Muscle of arm (tissue), 12 donors: ENCODE data around the gene MRPS21. TPM values are rescaled to one million over a fixed set of nuclear protein-coding genes. Genes with fewer than 3 reads are reported as not detected.
A peak's percentile ranks its signal among the peaks of the same experiment; 100 is the strongest.
"Not testable (repeated sequence)": the region's sequence is repeated elsewhere in the genome, so short reads cannot be mapped to it uniquely, and the experiment has no call there.

Experiments
- DNase-seq: peaks from one replicate; pipeline ENCODE4 v3.0.0-alpha.2; 2013
- polyA plus RNA-seq, 12 donors: library from polyadenylated mRNA; unstranded; fragments of 120-200 nt; gene quantifications; one replicate each; pipeline ENCODE4 v1.2.1, GENCODE V29; 2013; ENCODE audit not compliant: insufficient read length in 12 of 12

The MRPS21 gene
- polyA plus RNA-seq, 12 donors: 35.6 to 62.4 (median 47.4) TPM; not detected in 1

DNA sequence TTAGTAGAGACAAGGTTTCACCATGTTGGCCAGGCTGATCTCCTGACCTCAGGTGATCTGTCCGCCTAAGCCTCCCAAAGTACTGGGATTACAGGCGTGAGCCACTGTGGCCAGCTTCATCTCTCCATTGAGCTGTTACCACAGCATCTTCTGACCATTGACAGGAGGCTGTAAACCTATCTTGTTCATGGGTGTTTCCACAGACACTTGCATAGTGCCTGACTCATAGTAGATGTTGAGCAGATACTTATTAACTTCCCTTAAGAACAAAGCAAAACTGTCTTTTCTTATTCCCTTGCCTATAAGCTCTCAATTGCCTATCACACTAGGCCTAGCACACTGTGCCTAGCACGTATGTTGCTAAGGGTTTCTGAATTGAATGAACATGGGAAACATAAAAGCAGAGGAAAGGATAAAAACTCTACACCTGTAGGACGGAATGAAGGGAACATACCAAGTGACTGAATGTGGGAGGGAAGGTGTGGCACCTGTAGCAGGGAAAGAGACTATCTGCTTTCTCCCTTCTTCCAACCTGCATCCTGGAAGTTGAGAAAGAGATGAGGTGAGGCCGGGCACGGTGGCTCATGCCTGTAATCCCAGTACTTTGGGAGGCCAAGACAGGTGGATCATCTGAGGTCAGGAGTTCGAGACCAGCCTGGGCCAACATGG, 22.2 kb upstream of the MRPS21 start:
- no peak for DNase-seq

DNA sequence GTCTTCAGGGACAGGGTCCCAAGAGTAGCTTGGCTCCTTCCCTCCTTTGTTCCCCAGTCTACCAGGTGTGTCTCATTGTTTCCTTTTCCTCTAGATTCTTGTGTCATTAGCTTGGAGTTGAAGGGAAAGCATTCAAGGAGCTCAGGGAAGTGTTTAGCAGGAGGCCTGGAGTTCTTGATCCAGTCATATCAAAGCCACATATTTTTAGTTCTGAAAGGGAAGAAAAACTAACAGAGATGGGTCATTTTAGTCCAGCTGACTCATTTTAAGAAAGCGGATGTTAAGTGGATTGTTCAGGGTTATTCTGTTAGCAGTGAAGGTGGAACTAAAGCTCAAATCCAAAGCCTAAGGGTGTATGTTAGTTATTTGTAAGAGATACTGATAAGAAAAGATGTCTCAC, 20.4 kb upstream of the MRPS21 start:
- DNase-seq: no peak

DNA sequence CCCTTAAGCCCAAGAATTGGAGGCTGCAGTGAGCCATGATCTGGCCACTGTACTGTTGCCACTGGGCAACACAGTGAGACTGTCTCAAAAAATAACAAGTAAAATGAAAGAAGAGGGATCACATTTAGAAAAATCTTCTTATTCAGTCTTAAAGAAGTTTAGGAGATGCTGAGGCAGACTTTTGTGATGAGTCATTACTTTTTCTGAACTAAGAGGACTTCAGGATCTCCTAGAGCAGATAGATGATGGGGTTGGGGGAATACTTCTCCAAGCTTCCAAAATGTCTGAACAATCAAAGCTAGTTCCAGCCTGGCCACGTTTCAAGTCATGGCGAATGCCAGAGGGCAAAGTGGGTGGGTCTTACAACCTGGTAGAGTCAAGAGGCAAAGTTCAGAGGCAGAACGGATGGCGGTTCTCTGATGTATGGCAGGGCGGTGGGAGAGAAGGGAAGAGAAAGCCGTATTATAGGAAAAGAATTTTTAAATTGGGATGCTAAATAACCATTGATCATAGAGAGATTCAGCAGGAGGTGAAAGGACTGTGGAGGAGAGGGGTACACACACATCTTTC, 13.4 kb upstream of the MRPS21 start:
- no peak for DNase-seq

DNA sequence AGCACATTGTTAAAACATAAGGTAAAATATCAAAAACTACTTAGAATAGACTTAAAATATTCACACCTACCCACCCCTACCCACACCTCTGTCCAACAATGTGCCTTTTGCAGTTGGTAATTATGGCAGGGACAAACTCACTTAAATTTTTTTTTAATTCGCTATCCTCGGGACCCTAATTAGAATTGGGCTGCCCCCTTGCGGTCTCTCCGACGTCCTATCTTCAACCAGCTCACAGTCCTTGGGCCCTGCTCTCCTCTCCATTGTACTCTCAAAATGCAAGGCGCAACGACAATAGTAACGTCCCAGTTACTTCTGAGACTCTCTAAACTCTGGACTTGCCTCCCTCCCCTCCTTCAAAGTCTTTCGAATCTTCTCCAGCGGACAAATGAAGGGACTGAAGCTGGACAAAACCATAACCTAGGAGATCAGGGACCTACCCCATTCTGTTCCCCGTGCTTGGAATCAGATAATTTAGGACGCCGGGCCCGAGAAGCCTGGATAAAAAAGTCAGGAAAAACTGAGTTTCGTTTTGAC, 12.4 kb upstream of the MRPS21 start:
- peak; percentile 62 for DNase-seq

DNA sequence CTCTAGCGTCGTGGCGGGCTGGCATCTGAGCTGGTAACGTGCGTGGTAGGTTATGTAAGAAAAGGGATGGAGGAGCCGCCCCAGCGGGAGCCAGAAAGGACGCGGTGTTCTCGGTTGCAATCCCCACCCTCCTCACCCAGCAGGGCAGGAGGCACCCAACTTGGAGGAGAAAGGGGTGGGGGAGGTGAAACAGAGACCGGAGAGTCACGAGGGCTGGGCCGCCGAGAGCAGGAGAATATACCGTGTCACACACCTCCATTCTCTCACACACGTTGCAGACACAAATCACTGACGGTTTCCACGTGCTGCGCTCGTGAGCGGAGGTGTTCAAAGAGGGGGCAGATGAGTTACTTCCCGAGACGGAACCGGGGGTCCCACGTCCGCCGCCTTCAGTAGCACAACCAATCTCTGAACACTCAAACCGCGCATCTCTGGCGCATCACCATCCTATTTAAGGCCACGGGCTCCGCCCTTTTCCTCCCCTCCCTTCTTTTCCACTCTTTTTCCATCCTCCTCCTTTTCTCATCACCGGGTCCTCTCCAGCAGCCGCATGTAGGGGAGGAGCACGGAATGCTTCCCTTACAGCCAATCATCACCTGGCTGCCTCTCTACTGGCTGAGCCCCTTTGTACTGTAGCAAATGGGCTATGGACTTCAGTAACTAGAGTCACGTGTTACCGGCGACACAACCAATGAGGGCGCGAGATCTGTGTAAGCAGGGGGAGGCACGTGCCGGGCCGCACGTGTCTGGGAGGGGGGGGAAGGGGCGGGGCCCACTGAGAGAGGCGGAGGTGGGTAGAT, 11.7 kb upstream of the MRPS21 start, which contains the start of gene CIART:
TSS of gene CIART (plus strand) at position 797 of the 800 bp plus-strand sequence. CDS start 714 bp downstream, outside the sequence.
- DNase-seq: peak; percentile 95

DNA sequence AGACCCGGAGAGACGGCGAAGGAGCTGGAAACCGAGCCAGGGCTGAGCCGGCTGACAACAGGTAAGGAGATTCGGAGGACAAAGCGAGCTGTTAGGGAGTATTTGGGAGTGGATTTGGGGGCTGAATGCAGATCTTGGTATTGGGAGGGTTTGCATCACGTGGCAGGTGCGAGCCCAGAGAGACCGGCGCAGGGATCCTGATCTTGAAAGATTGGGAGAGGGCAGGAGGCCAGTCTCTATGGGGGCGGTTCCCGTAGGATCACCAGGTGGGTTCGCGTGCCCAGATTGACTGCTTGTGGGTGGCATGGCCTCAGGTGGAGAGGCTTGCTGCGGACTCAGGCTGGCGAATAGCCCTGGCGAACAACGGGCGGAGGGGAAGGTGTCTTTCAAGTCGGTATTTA, 11.1 kb upstream of the MRPS21 start:
- DNase-seq: no peak

DNA sequence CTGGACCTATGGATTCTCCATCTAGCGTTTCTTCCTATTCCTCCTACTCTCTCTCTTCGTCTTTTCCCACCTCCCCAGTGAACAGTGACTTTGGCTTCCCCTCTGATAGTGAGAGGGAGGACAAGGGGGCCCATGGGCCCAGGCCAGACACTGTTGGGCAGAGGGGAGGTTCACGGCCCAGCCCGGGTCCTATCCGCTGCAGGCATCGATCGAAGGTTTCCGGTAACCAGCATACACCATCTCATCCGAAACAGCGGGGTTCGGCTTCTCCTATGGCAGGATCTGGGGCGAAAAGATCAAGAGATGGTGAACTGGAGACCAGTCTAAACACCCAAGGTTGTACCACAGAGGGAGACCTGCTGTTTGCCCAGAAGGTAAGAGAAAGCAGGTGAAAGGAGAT, 10.4 kb upstream of the MRPS21 start:
- no peak for DNase-seq

DNA sequence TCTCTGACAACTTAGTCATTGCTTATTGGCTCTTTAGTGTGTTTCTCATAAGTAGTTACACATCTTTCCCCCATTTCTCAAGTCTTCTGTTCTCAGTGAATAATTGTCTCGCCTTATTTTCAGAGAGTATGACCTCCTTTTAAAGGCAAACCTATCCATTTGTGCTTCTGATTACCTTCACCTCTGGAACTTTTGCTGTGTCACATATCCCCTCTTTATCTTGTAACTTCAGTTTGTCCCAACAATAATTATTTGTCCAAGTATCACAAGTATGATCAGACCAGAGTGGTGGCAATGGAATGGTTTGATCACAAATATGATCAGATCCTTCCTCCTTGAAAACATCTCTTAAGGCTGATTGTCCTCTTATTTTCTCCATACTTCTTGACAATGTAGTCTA, 5.3 kb upstream of the MRPS21 start:
- no peak for DNase-seq

DNA sequence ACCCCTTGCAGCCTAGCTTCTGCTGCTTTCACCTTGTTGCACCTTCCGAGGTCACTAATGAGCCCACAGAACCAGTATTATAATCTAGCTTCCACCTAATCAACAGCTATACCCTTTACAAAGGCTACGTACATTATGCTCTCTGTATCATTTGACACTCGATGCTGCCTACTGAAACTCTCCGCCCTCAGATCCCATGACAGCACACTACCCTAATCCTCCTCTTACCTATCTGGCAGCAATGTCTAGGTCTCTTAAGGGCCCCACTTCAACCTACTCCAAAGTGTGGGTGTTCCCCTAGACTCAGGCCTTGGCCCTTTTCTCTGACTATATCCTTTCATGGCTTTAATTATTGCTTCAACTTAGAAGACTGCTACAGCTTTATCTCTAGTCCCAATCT, 4.8 kb upstream of the MRPS21 start:
- DNase-seq: no peak

DNA sequence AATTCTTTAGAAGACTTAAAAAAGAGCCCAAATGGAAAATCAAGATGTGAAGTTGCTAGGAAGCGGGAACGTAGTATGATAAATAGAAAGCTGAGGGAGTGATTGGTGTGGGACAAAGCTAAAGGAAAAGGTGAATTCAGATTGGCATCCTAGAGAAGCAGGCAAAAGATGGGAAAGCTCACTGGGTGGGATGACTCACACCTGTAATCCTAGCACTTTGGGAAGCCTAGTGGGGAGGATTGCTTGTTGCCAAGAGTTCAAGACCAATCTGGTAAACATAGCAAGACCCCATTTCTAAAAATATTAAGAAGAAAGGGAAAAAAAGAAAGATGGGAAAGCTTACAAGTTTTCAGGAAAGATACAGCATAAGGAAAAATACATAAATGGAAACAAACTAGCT, 1.8 kb downstream of the MRPS21 start:
- DNase-seq: no peak

DNA sequence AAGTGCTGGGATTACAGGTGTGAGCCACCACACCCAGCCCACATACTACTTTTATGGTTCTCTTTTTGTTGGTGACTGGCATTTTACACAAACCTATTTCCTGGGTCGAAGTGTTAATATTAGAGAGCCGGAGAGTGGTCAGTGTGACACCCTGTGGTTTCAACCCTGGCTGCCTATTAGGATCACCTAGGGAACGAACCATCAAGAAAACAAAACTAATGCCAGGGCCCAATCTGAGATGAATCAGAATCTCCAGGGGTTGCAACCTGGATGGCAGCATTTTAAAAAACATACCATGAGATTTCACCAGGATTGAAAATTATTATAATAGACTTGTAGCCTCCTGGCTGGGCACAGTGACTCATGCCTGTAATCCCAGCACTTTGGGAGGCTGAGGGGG, 6.1 kb downstream of the MRPS21 start:
- DNase-seq: no peak

DNA sequence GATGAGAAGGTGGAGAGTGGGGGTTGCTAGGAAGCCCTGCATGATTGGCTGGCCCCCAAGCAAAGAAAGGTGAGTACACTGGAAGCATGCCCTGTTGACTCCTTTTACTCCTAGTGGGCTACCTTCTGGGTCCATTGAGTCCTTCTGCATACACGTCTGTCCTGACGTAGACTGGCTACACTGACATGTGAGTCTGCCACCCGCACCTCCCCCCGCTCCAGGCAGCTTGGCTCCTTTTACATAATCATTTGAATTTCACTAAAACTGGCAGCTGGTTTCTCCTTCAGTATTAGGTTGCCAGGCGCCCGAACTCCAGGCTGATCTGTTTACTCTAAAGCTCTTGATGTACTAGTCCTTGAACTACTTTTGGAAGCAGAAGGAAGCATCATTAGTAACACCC, 8.7 kb downstream of the MRPS21 start:
- DNase-seq: no peak

DNA sequence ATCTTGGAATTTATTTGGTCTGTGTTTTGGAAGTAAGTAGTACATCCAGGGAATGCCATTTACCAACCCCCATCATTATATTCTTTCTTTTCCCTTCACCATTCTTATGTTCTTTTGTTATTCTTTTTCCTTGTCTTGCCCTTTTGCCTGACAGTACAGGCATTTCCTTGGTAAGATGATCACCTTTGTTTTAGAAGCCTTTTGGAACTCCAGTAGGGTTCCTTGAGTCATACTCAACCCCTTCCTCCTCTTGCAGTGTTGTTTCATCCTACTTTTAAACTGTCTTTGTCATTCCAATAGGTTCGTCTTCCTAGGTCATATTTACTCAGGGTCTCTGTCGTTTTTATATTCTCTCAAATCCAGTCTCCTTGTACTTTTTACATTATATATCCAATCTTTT, 9.2 kb downstream of the MRPS21 start:
- no peak for DNase-seq

DNA sequence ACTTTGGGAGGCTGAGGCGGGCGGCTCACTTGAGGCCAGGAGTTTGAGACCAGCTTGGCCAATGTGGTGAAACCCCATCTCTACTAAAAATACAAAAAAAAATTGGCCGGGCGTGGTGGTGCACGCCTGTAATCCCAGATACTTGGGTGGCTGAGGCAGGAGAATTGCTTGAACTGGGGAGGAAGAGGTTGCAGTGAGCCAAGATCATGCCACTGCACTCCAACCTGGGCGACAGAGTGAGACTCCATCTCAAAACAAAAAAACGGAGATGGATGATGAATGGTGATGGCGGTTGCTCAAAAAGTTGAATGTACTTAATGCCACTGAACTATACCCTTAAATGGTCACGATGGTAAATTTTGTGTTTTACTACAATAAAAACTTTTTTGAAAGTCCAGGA, 14.9 kb downstream of the MRPS21 start:
- not testable (repeated sequence) for DNase-seq

DNA sequence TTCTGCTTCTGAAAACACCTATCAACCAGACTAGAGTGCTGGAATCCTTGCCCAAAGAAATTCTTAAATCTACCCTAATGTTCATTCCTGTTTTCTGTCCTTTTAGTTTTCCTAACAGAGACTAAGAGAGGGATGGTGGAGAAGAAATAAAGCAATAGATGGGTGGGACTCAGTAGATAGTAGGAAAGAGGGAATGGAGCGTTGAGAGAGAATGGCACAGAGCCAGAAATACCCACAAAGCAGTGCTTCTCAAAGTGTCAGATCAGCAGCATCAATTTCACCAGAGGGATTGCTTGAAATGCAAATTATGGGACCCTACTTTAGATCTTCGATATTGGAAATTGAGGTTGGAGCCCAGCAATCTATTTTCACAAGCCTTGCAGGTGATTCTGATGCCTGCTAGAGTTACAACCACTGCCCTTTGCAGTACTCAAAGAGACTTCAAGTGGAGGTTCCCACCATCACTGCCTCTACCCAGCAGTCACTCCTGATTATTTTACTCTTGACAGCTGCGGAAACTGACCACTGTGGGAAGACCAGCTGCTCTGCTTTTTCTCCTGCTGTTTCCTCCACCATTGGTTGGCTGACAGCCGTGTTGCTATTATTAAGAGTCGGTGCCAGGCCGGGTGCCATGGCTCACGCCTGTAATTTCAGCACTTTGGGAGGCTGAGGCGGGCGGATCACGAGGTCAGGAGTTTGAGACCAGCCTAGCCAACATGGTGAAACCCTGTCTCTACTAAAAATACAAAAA, 16.3 kb downstream of the MRPS21 start:
- DNase-seq: peak; percentile 25

DNA sequence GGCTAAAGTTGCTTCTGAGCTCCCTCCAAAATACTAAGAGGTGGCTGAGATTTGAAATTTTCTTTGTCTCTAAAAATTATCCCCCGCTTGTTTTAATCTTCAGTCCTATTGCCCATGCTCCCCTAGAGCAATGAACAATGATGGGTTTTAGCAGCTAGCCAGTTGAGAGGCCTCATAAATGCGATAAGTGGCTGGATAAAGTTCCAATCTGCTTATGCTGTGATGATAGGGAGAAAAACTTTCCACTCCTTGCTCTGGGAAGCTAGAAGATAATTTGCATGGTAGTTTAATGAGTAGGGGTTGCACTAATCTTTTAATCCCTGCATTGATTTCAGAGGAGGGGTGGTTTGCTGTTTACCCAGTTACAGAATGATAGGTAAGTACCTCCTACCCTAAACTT, 18.1 kb downstream of the MRPS21 start:
- DNase-seq: no peak

DNA sequence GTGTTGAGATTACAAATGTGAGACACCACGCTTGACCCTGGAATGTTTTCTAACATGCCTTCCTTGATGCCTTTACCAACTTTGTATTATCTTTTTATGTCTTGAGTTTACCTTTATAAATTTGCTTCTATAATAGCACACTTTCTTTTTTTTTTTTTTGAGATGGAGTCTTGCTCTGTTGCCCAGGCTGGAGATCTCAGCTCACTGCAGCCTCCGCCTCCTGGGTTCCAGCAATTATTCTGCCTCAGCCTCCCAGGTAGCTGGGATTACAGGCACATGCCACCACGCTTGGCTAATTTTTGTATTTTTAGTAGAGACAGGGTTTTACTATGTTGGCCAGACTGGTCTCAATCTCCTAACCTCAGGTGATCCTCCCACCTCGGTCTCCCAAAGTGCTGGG, 21.0 kb downstream of the MRPS21 start:
- not testable (repeated sequence) for DNase-seq

DNA sequence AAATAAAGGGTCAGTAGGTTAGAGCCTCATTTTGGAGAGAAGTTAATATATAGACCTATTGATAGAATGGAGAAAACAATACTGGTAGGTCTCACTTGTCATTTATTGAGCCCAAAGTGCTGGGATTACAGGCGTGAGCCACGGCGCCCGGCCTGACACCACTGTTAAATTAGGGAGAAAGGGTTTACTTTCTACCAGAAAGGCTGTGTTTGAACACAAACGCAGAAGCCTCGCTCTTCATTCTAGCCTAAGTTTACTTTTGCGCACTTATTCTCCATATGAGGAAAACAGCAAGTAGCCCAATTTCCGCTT, 27.0 kb downstream of the MRPS21 start:
- DNase-seq: no peak

DNA sequence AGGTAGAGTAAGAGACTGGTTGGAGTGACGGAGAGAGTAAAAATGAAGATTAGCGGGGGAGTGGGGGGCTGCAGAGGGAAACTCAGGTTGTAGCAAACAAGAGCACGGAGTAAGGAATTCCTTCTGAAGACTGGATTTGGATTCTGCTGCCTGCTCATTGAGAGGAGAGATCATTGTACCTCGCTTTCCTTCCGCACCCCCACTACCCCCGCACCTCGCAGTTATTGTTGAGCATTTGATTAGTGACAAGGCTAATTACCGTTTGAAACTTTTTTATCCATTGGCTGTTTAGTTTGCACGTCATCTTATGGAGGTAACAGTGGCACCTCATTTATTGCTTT, 28.1 kb downstream of the MRPS21 start:
- no peak for DNase-seq

DNA sequence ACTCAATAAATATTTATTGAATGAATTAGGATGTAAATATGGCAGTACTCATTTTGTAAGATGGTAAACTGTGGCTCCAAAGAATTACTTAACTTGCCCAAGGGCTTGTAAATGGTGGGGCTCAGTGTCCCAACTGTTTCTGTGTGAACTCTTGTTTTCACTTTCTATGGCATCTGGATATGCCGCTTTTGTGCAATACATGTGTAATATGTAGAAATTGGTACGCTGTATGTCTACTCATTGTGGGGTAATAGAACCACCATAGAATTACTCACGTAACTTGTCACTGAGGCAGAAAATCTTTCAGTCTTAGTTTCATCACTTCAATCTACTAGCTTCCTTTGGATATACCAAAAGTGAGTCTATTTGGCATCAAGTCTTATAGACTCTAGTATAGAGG, 28.6 kb downstream of the MRPS21 start:
- DNase-seq: no peak

DNA sequence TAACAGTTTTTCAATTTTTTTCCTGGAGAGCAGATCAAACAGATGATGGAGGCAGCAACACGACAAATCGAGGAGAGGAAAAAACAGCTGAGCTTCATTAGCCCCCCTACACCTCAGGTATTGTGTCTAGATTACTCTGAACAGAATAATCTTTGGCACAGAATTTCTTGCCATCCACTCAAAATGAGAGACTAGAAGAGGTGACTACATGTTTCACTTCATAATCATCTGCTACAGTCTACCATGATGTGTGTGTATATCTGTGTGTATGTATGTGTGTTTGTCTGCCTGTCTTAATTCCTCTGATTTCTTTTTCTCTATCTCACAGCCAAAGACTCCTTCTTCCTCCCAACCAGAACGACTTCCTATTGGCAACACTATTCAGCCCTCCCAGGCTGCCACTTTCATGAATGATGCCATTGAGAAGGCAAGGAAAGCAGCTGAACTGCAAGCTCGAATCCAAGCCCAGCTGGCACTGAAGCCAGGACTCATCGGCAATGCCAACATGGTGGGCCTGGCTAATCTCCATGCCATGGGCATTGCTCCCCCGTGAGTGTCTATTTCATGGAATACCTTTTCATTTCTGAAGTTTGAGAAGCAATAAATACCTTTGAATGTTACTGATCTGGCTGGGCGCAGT, 39.1 kb downstream of the MRPS21 start:
- no peak for DNase-seq

DNA sequence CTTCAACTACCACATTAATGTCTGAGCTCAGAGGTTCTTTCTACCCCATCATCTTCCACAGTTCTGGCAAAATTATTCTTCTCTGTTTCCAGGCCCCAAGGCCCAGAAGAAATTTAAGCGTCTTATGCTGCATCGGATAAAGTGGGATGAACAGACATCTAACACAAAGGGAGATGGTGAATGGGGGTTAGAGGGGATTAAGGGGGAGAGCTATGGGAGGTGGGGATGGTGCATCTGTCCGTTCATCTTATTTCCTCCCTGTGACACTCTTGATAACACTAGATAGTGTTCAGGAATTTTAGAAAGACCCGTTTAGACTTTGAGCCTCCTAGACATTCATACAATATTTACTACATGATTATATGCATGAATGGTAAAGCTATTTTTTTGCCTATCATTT, 52.7 kb downstream of the MRPS21 start:
- DNase-seq: no peak
